ENCODE results near the gene ABLIM1.
A peak's percentile ranks its signal among the peaks of the same experiment; 100 is the strongest.

DNA sequence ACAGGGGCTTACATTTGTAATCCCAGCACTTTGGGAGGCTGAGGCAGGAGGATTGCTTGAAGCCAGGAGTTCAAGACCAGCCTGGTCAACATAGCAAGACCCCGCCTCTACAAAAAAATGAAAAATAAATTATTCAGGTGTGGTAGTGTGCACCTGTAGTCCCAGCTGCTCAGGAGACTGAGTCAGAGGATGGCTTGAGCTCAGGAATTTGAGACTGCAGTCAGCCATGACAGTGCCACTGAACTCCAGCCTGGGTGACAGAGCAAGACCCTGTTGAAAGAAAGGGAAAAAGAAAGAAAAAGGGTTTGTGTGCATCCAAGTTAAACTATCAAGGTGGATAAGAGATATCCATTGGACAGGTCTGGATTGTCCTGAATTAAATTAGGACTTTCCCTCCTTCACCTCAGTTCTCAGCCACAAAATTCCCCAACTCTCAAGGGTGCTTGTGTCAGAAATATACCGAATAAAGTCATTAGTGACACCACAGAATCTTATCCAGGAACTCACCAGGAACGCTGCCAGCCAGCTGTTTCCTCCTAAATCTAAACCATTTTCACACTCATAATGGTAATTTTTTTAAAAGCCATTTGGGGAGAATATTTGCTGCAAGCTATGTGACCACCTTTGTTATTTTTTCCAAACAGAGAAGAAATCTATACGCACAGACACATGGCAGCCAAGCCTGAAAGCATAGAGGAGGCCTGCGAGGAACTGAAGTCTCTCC is 265.8 kb downstream of the ABLIM1 start:
- TF ChIP-seq RAD21 (IDR thresholded peaks at IDR 0.05; ENCODE audit: low read depth), result no peak
- TF ChIP-seq MAX (IDR thresholded peaks at IDR 0.05), result no peak
- peak; percentile 51 for TF ChIP-seq EP300 (IDR thresholded peaks at IDR 0.05; ENCODE audit: borderline replicate concordance)
- TF ChIP-seq ZBTB7A (IDR thresholded peaks at IDR 0.05; ENCODE audit: low read depth), result no peak
- TF ChIP-seq NFIC (IDR thresholded peaks at IDR 0.05), result no peak
- no peak for TF ChIP-seq TAF1 (IDR thresholded peaks at IDR 0.05; ENCODE audit: low read depth)
- TF ChIP-seq YY1 (IDR thresholded peaks at IDR 0.05; ENCODE audit: low read depth), result peak; percentile 78
- no peak for TF ChIP-seq CEBPB (IDR thresholded peaks at IDR 0.05)
- TF ChIP-seq FOXM1 (IDR thresholded peaks at IDR 0.05; ENCODE audit: borderline replicate concordance, low read depth), result no peak

Measured in Ishikawa (cell line).